Gastrocnemius medialis (tissue), 4 donors: Measurements from ENCODE around the gene EFHD1. TPM values are rescaled to one million over a fixed set of nuclear protein-coding genes. Genes with fewer than 3 reads are reported as not detected.

ENCODE experiments used
- ATAC-seq, 2 donors: fragments of 150-250 bp; one replicate each; pipeline ENCODE4 v1.9.1; 2016
- DNase-seq, 2 donors: peaks; one replicate each; pipeline ENCODE4 v3.0.0-alpha.2; 2019
- H3K27ac ChIP-seq, 4 donors: fragments of 200-600 bp; sonication (generic); 1 replicate in 1 of 4; 2 replicates in 3 of 4; pipeline ENCODE4 v1.5.1; 2016 to 2018; ENCODE audit warnings: mild to moderate bottlenecking in 2 of 4, moderate library complexity in 1 of 4
- H3K27me3 ChIP-seq, 3 donors: fragments of 200-600 bp; sonication (generic) in 2 of 3; 1 replicate in 1 of 3; 2 replicates in 2 of 3; pipeline versions ENCODE4 v1.5.1 to v1.6.0; 2016 to 2019; ENCODE audit warnings: mild to moderate bottlenecking in 1 of 3, moderate library complexity in 1 of 3
- H3K36me3 ChIP-seq, 2 donors: fragments of 200-600 bp; sonication (generic) in 1 of 2; one replicate each; pipeline ENCODE4 v1.5.1; 2017 to 2018
- H3K4me1 ChIP-seq, 2 donors: fragments of 200-600 bp; sonication (generic) in 1 of 2; one replicate each; pipeline ENCODE4 v1.5.1; 2016 to 2017; ENCODE audit warnings: mild to moderate bottlenecking in 2 of 2
- H3K4me3 ChIP-seq, 4 donors: fragments of 200-600 bp; sonication (generic) in 3 of 4; 1 replicate in 1 of 4; 2 replicates in 3 of 4; pipeline ENCODE4 v1.5.1; 2016 to 2019; ENCODE audit warnings: mild to moderate bottlenecking in 2 of 4
- H3K9me3 ChIP-seq, 3 donors: fragments of 200-600 bp; sonication (generic) in 2 of 3; 1 replicate in 1 of 3; 2 replicates in 2 of 3; pipeline ENCODE4 v1.5.1; 2016 to 2019
- CTCF ChIP-seq, 5 experiments: fragments of 450-650 bp in 3 of 5; fragments of 200-600 bp in 2 of 5; sonication (generic) in 2 of 5; IDR thresholded peaks in 4 of 5; conservative IDR thresholded peaks in 1 of 5; 1 replicate in 4 of 5; 2 replicates in 1 of 5; pipeline ENCODE4 v1.5.1; 2016 to 2019; ENCODE audit warnings: antibody characterized with exemption in 5 of 5, mild to moderate bottlenecking in 3 of 5, moderate library complexity in 3 of 5
- POLR2A ChIP-seq, 2 donors: fragments of 450-650 bp; IDR thresholded peaks; one replicate each; pipeline ENCODE4 v1.6.1; 2017; ENCODE audit warnings: antibody characterized with exemption in 2 of 2, mild to moderate bottlenecking in 2 of 2, moderate library complexity in 2 of 2
- in situ Hi-C, 4 donors: fragments of 200-750 bp; cut with MboI; loops; one replicate each; pipeline versions ENCODE4 v1.15.0 to v1.8.0; 2017; ENCODE audit warnings: low sequenced_read_pairs in 4 of 4
- intact Hi-C: fragments of 100-400 bp; cut with DNase I; formaldehyde crosslinking; loops from one replicate; pipeline ENCODE4 v1.15.1; 2023; ENCODE audit warnings: low total_unique reads
- total RNA-seq, 4 donors: library from RNA; depleted of rRNA; stranded (reverse); fragments of >200 nt; gene quantifications; one replicate each; pipeline versions ENCODE4 v1.1.0 to v1.2.3, GENCODE V29; 2016

EFHD1 gene
- total RNA-seq, 4 donors from 2014 or later = 13.4 to 29.0 (median 13.9) TPM

- peaks cover 0 to 3% of the 10 kb centered on the region in 2 donors for H3K4me1 ChIP-seq
- intact Hi-C loops = loop anchor here (1.0 kb wide), 1 partner anchor 58 kb away; no protein-coding TSS in a partner anchor
- H3K36me3 ChIP-seq = no peaks in the 10 kb centered on the region
- DNase-seq (no peak), ATAC-seq (peak in 1 of 2 donors; percentile 21)
- no peak overlapping the region for H3K27ac ChIP-seq
- H3K27me3 ChIP-seq = no peaks in the 10 kb centered on the region
- no peak overlapping the region for H3K4me3 ChIP-seq
- no peak for TF ChIP-seq POLR2A (IDR thresholded peaks at IDR 0.05)
- no peak for TF ChIP-seq CTCF (IDR thresholded peaks at IDR 0.05 in 4 of 5, conservative IDR thresholded peaks at IDR 0.05 in 1 of 5)
- in situ Hi-C loops = loop anchor here in 3 of 4 donors (10.0 to 25.0 kb wide), 5 partner anchors 201 to 634 kb away; partner anchors contain the start of genes INPP5D (in 2 of the 3), NEU2 (in 1 of the 3) and SNORC (in 1 of the 3)
- no peaks in the 10 kb centered on the region for H3K9me3 ChIP-seq
These were observed 22.3 kb upstream of the EFHD1 start for GRCh38 chr2:232611061-232611460.

GRCh38 chr2:232611559-232612218 lies 21.7 kb upstream of the EFHD1 start:
- peak; percentile 71 to 83 (median 82) for TF ChIP-seq CTCF (IDR thresholded peaks at IDR 0.05 in 4 of 5, conservative IDR thresholded peaks at IDR 0.05 in 1 of 5)
- no peak for TF ChIP-seq POLR2A (IDR thresholded peaks at IDR 0.05)
- H3K9me3 ChIP-seq = no peaks in the 10 kb centered on the region
- no peak overlapping the region for H3K4me3 ChIP-seq
- no peaks in the 10 kb centered on the region for H3K4me1 ChIP-seq
- no peaks in the 10 kb centered on the region for H3K36me3 ChIP-seq
- ATAC-seq = peak; percentile 23 to 75
- in situ Hi-C loops = loop anchor here in 3 of 4 donors (10.0 to 25.0 kb wide), 5 partner anchors 201 to 633 kb away; partner anchors contain the start of genes INPP5D (in 2 of the 3), NEU2 (in 1 of the 3) and SNORC (in 1 of the 3)
- H3K27me3 ChIP-seq = no peaks in the 10 kb centered on the region
- peak; percentile 38 to 60 for DNase-seq
- intact Hi-C loops = loop anchor here (1.0 kb wide), 1 partner anchor 58 kb away; no protein-coding TSS in a partner anchor
- no peak overlapping the region for H3K27ac ChIP-seq

GRCh38 chr2:232613538-232614134 lies 19.8 kb upstream of the EFHD1 start:
- H3K4me3 ChIP-seq = no peak overlapping the region
- no peaks in the 10 kb centered on the region for H3K27me3 ChIP-seq
- intact Hi-C loops = no loop called here
- no peak for TF ChIP-seq CTCF (IDR thresholded peaks at IDR 0.05 in 4 of 5, conservative IDR thresholded peaks at IDR 0.05 in 1 of 5)
- TF ChIP-seq POLR2A (IDR thresholded peaks at IDR 0.05) = no peak
- no peak for ATAC-seq
- no peaks in the 10 kb centered on the region for H3K9me3 ChIP-seq
- in situ Hi-C loops = loop anchor here in 3 of 4 donors (10.0 to 25.0 kb wide), 5 partner anchors 199 to 631 kb away; partner anchors contain the start of genes INPP5D (in 2 of the 3), NEU2 (in 1 of the 3) and SNORC (in 1 of the 3)
- H3K4me1 ChIP-seq = no peaks in the 10 kb centered on the region
- no peak for DNase-seq
- no peak overlapping the region for H3K27ac ChIP-seq
- no peaks in the 10 kb centered on the region for H3K36me3 ChIP-seq

GRCh38 chr2:232615339-232615738 lies 18.1 kb upstream of the EFHD1 start:
- TF ChIP-seq POLR2A (IDR thresholded peaks at IDR 0.05) (no peak), CTCF (IDR thresholded peaks at IDR 0.05 in 4 of 5, conservative IDR thresholded peaks at IDR 0.05 in 1 of 5) (no peak)
- intact Hi-C loops = no loop called here

More at GRCh38 chr2:232615339-232615738, 18.1 kb upstream of the EFHD1 start:
- no peaks in the 10 kb centered on the region for H3K4me1 ChIP-seq
- H3K27me3 ChIP-seq = no peaks in the 10 kb centered on the region
- H3K36me3 ChIP-seq = no peaks in the 10 kb centered on the region
- no peak for DNase-seq
- no peak overlapping the region for H3K27ac ChIP-seq
- in situ Hi-C loops = loop anchor here in 3 of 4 donors (10.0 to 25.0 kb wide), 5 partner anchors 197 to 629 kb away; partner anchors contain the start of genes INPP5D (in 2 of the 3), NEU2 (in 1 of the 3) and SNORC (in 1 of the 3)
- no peak for ATAC-seq
- no peak overlapping the region for H3K4me3 ChIP-seq
- H3K9me3 ChIP-seq = no peaks in the 10 kb centered on the region
